Kidney epithelial cell (primary cell): Measurements from ENCODE around the gene KIAA0586. TPM values are rescaled to one million over a fixed set of nuclear protein-coding genes. Genes with fewer than 3 reads are reported as not detected.
"Not testable (repeated sequence)": the region's sequence is repeated elsewhere in the genome, so short reads cannot be mapped to it uniquely, and the experiment has no call there.

Source experiments
- DNase-seq: peaks from one replicate; pipeline ENCODE4 v3.0.0-alpha.2; 2010; ENCODE audit warnings: low read depth
- H3K27me3 ChIP-seq: 2 replicates; pipeline ENCODE4 v1.6.0; 2011; ENCODE audit warnings: low read length; ENCODE audit not compliant: control insufficient read depth, insufficient read depth
- H3K36me3 ChIP-seq: 2 replicates; pipeline ENCODE4 v1.5.1; 2011; ENCODE audit warnings: low read length; ENCODE audit not compliant: control insufficient read depth, insufficient read depth
- H3K4me3 ChIP-seq: 2 replicates; pipeline ENCODE4 v1.5.1; 2011; ENCODE audit warnings: low read depth, mild to moderate bottlenecking, control low read depth, low read length
- CTCF ChIP-seq: IDR thresholded peaks from 2 replicates; pipeline ENCODE4 v1.5.1; 2011; ENCODE audit warnings: mild to moderate bottlenecking, moderate library complexity, low read length, control low read depth, inconsistent platforms; ENCODE audit not compliant: insufficient read depth, poor library complexity, severe bottlenecking
- total RNA-seq: library from RNA; depleted of rRNA; stranded (reverse); fragments of >200 nt; gene quantifications from 2 replicates; pipeline ENCODE4 v1.2.3, GENCODE V29; 2015

The KIAA0586 gene
- total RNA-seq, 1 donor from 2014 or later = 21.4 TPM

GRCh38 chr14:58467575-58467974 lies 40.1 kb downstream of the KIAA0586 start:
- Histone ChIP-seq H3K27me3 (no peaks in the 10 kb centered on the region), H3K36me3 (no peaks in the 10 kb centered on the region), H3K4me3 (no peak overlapping the region)
- TF ChIP-seq CTCF = no peak
- DNase-seq = no peak

- no peak for TF ChIP-seq CTCF
- H3K36me3 ChIP-seq = no peaks in the 10 kb centered on the region
- H3K27me3 ChIP-seq = no peaks in the 10 kb centered on the region
- DNase-seq = no peak
- H3K4me3 ChIP-seq = no peak overlapping the region
Measured at GRCh38 chr14:58469309-58469708, 41.8 kb downstream of the KIAA0586 start.

DNA sequence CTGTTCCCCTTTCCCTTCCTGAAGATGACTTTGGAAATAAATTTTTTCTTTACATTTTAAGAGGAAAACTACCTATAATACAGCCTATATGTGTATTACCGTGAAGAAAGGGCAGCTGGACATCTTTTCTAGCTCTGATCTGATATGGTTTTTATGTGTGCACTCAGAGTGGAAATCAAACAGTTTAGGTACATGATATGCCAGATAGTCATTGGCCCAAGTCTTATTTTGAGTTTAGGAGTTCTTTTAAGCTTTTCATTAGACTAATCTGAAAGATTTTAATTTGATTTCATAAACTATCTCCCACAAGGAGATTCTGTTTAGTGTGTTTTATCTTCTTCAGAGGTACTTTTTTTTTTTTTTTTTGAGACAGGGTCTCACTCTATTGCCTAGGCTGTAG lies 48.8 kb downstream of the KIAA0586 start:
- no peaks in the 10 kb centered on the region for H3K36me3 ChIP-seq
- H3K4me3 ChIP-seq = no peak overlapping the region
- no peaks in the 10 kb centered on the region for H3K27me3 ChIP-seq
- DNase-seq = no peak
- TF ChIP-seq CTCF = no peak

- Histone ChIP-seq H3K4me3 (no peak overlapping the region), H3K27me3 (no peaks in the 10 kb centered on the region), H3K36me3 (no peaks in the 10 kb centered on the region)
- TF ChIP-seq CTCF = no peak
- DNase-seq = no peak
Measured at GRCh38 chr14:58477653-58478052, 50.1 kb downstream of the KIAA0586 start.

GRCh38 chr14:58478329-58478728 lies 50.8 kb downstream of the KIAA0586 start:
- not testable (repeated sequence) for H3K36me3 ChIP-seq, H3K27me3 ChIP-seq, H3K4me3 ChIP-seq, DNase-seq

- Histone ChIP-seq H3K36me3 (no peaks in the 10 kb centered on the region), H3K27me3 (no peaks in the 10 kb centered on the region), H3K4me3 (no peak overlapping the region)
- TF ChIP-seq CTCF = no peak
- no peak for DNase-seq
Measured at GRCh38 chr14:58479975-58480374, 52.5 kb downstream of the KIAA0586 start.
